IPS-18a (cell line): ENCODE measurements around the gene PHC1.

Experiments
- H3K27ac ChIP-seq: one replicate; pipeline ENCODE4 v1.5.1; 2013; ENCODE audit warnings: low read length
- H3K27me3 ChIP-seq: one replicate; pipeline ENCODE4 v1.6.1; 2013; ENCODE audit warnings: mild to moderate bottlenecking, low read length; ENCODE audit not compliant: control insufficient read depth, insufficient read depth
- H3K36me3 ChIP-seq: one replicate; pipeline ENCODE4 v1.6.1; 2013; ENCODE audit warnings: low read depth, low read length; ENCODE audit not compliant: control insufficient read depth
- H3K4me1 ChIP-seq: one replicate; pipeline ENCODE4 v1.6.1; 2013; ENCODE audit warnings: low read depth, low read length; ENCODE audit not compliant: control insufficient read depth
- H3K4me3 ChIP-seq: one replicate; pipeline ENCODE4 v1.5.1; 2013; ENCODE audit warnings: low read length
- H3K9ac ChIP-seq: one replicate; pipeline ENCODE4 v1.6.1; 2013; ENCODE audit warnings: mild to moderate bottlenecking, low read length, moderate library complexity
- H3K9me3 ChIP-seq: one replicate; pipeline ENCODE4 v1.6.1; 2013; ENCODE audit warnings: low read depth, low read length; ENCODE audit not compliant: control insufficient read depth

The PHC1 gene

DNA sequence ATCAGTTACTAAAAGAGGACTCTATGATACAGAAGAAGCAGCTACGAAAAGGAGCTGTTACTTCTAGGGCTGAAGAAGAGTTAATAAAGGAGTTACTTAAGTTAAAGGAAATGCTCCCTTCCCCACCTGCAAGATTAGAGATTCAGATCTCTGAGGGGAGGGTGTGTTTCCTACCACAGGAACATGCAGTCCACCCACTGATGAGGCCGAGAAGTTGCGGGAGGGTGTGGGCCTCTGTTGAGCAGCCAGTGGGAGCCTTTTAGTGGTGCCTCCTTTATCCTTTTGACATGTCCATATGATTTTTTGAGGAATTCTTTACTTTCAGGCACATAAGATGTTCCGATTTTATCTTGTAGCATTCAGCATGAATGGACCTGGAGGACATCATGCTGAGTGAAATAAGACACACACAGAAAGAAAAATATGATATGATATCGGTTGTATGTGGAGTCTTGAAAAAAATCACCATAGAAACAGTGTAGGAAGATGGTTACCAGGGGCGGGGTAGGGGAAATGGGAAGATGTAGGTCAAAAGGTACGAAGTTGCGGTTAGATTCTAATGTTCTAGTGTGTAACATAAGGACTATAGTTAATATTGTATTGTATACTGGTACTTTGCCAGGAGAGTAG is 39.6 kb downstream of the PHC1 start:
- Histone ChIP-seq H3K27me3 (no peaks in the 10 kb centered on the region), H3K9me3 (peaks cover 15% of the 10 kb centered on the region), H3K9ac (no peak overlapping the region), H3K4me3 (no peak overlapping the region), H3K27ac (no peak overlapping the region), H3K36me3 (peaks cover 3% of the 10 kb centered on the region), H3K4me1 (peaks cover 3% of the 10 kb centered on the region)

- Histone ChIP-seq H3K27me3 (no peaks in the 10 kb centered on the region), H3K4me3 (no peak overlapping the region), H3K4me1 (no peaks in the 10 kb centered on the region)
These were observed 41.8 kb downstream of the PHC1 start for GRCh38 chr12:8956073-8956472.

DNA sequence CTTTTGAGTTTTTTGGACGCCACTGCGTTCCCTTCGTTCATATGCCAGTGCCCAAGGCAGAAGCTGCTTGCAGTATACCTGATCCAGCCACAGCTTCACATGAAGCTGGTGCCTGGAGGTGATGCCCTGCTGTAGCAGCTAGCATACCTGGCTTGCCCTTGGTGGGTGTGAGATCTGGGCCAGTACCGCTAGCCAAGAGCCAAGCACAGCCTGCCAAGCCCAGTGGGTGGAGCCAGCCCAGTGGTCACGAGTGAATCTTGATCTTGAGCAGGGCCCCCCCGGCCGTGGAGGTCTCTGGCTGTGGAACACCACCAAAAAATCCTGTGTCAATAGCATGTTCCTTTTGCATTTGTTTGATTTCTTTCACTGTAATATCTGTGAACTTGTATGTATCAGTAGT is 42.5 kb downstream of the PHC1 start:
- peaks cover 3% of the 10 kb centered on the region for H3K36me3 ChIP-seq
- H3K9ac ChIP-seq = no peak overlapping the region

More at GRCh38 chr12:8956073-8956472, 41.8 kb downstream of the PHC1 start:
- Histone ChIP-seq H3K9me3 (peaks cover 15% of the 10 kb centered on the region), H3K36me3 (peaks cover 3% of the 10 kb centered on the region), H3K9ac (no peak overlapping the region), H3K27ac (no peak overlapping the region)

GRCh38 chr12:8957561-8957960 is 43.3 kb downstream of the PHC1 start:
- Histone ChIP-seq H3K27ac (no peak overlapping the region), H3K36me3 (peaks cover 3% of the 10 kb centered on the region), H3K4me1 (no peaks in the 10 kb centered on the region), H3K9me3 (peaks cover 15% of the 10 kb centered on the region), H3K9ac (no peak overlapping the region), H3K4me3 (no peak overlapping the region), H3K27me3 (no peaks in the 10 kb centered on the region)

More for the DNA sequence above, 42.5 kb downstream of the PHC1 start:
- H3K27ac ChIP-seq = no peak overlapping the region
- H3K4me1 ChIP-seq = no peaks in the 10 kb centered on the region
- no peaks in the 10 kb centered on the region for H3K27me3 ChIP-seq
- no peak overlapping the region for H3K4me3 ChIP-seq
- peaks cover 15% of the 10 kb centered on the region for H3K9me3 ChIP-seq

GRCh38 chr12:8958066-8958465 is 43.8 kb downstream of the PHC1 start:
- Histone ChIP-seq H3K27me3 (no peaks in the 10 kb centered on the region), H3K4me1 (no peaks in the 10 kb centered on the region), H3K36me3 (peaks cover 1% of the 10 kb centered on the region)

DNA sequence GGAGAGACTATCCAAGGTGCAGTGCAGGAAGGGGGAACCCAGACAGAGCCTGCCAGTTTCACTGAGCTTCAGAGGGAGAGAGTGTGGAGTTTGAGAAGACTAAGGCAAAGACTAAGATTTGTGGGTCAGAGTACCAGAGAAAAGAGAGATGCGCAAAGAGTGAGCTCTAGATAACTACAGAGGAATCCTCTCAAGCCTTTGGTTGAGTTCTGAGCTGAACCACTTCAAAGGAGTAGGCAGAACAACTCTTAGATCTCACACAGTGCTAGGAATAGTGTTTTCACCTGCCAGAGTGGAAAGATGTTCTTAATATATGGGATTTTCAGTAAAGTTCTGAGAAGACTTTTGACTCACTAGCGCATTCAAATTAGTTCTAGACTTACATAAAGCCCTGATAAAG is 45.9 kb downstream of the PHC1 start:
- Histone ChIP-seq H3K9me3 (no peaks in the 10 kb centered on the region), H3K27me3 (no peaks in the 10 kb centered on the region), H3K4me3 (no peak overlapping the region), H3K9ac (no peak overlapping the region), H3K4me1 (no peaks in the 10 kb centered on the region), H3K36me3 (no peaks in the 10 kb centered on the region), H3K27ac (no peak overlapping the region)

More at GRCh38 chr12:8958066-8958465, 43.8 kb downstream of the PHC1 start:
- Histone ChIP-seq H3K27ac (no peak overlapping the region), H3K4me3 (no peak overlapping the region), H3K9ac (no peak overlapping the region), H3K9me3 (peaks cover 12% of the 10 kb centered on the region)

DNA sequence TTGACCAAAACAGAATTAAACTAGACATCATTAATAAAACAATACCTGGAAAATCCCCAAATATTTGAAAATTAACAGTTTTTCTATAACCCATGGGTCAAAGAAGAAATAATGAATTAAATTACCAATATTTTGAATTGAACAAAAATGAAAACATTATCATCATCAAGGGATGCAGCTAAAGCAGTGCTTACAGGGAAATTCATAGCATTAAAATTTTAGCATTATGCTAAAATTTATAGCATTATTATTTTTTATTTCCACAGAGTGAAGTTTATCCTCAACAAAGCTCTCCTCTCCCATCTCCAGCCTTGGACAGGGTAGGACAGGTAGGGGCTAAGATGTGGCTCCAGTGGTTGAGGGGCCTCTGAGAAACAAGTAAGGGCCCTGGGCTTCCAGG is 54.5 kb downstream of the PHC1 start:
- peaks cover 7% of the 10 kb centered on the region for H3K9me3 ChIP-seq
- H3K27me3 ChIP-seq = no peaks in the 10 kb centered on the region
- H3K4me3 ChIP-seq = no peak overlapping the region
- no peak overlapping the region for H3K9ac ChIP-seq
- H3K27ac ChIP-seq = no peak overlapping the region
- H3K4me1 ChIP-seq = no peaks in the 10 kb centered on the region
- no peaks in the 10 kb centered on the region for H3K36me3 ChIP-seq

DNA sequence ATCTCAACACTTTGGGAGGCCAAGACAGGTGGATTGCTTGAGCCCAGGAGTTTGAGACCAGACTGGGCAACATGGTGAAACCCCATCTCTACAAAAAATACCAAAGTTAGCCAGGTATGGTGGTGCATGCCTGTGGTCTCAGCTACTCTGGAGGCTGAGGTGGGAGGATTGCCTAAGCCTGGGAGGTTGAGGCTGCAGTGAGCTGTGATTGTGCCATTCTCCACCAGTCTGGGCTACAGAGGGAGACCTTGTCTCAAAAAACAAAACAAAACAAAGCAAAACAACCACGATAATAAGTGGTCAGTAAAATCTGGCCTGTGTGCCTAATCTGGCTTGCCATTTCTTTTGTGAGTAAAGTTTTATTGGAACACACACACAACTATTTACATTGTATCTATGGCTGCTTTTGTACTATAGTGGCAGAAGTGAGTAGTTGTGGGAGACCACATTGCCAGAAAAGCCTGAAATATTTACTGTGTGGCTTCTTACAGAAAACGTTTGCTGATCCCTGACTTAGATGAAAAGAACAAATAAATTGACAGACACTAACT is 55.6 kb downstream of the PHC1 start:
- H3K4me3 ChIP-seq = no peak overlapping the region

GRCh38 chr12:8970432-8970831 is 56.1 kb downstream of the PHC1 start:
- no peak overlapping the region for H3K4me3 ChIP-seq
- no peak overlapping the region for H3K9ac ChIP-seq
- H3K4me1 ChIP-seq = no peaks in the 10 kb centered on the region
- H3K36me3 ChIP-seq = no peaks in the 10 kb centered on the region
- peaks cover 7% of the 10 kb centered on the region for H3K9me3 ChIP-seq
- no peaks in the 10 kb centered on the region for H3K27me3 ChIP-seq
- H3K27ac ChIP-seq = no peak overlapping the region

More for the DNA sequence above, 55.6 kb downstream of the PHC1 start:
- H3K4me1 ChIP-seq = no peaks in the 10 kb centered on the region
- peaks cover 7% of the 10 kb centered on the region for H3K9me3 ChIP-seq
- no peaks in the 10 kb centered on the region for H3K36me3 ChIP-seq
- H3K27ac ChIP-seq = no peak overlapping the region
- no peaks in the 10 kb centered on the region for H3K27me3 ChIP-seq
- no peak overlapping the region for H3K9ac ChIP-seq

- Histone ChIP-seq H3K36me3 (no peaks in the 10 kb centered on the region), H3K4me3 (no peak overlapping the region), H3K9me3 (no peaks in the 10 kb centered on the region), H3K4me1 (no peaks in the 10 kb centered on the region), H3K27ac (no peak overlapping the region), H3K27me3 (no peaks in the 10 kb centered on the region), H3K9ac (no peak overlapping the region)
These were observed 65.8 kb downstream of the PHC1 start for GRCh38 chr12:8980137-8980536.

GRCh38 chr12:8985213-8985754 is 71.0 kb downstream of the PHC1 start:
- Histone ChIP-seq H3K4me1 (no peaks in the 10 kb centered on the region), H3K9ac (no peak overlapping the region), H3K36me3 (no peaks in the 10 kb centered on the region), H3K4me3 (no peak overlapping the region), H3K27ac (no peak overlapping the region), H3K9me3 (no peaks in the 10 kb centered on the region), H3K27me3 (no peaks in the 10 kb centered on the region)

- H3K27ac ChIP-seq = no peak overlapping the region
- H3K9me3 ChIP-seq = no peaks in the 10 kb centered on the region
- H3K4me3 ChIP-seq = no peak overlapping the region
- no peaks in the 10 kb centered on the region for H3K36me3 ChIP-seq
- H3K9ac ChIP-seq = no peak overlapping the region
- no peaks in the 10 kb centered on the region for H3K27me3 ChIP-seq
- H3K4me1 ChIP-seq = no peaks in the 10 kb centered on the region
These were observed 72.9 kb downstream of the PHC1 start for GRCh38 chr12:8987163-8987562.
